AG20443 (cell line): Measurements from ENCODE around the gene CCN5.
A peak's percentile ranks its signal among the peaks of the same experiment; 100 is the strongest.
"Not testable (repeated sequence)": the region's sequence is repeated elsewhere in the genome, so short reads cannot be mapped to it uniquely, and the experiment has no call there.

Experiments
- DNase-seq: peaks from one replicate; pipeline ENCODE4 v3.0.0; 2012; ENCODE audit warnings: low spot score, mixed read lengths

Gene CCN5

GRCh38 chr20:44695295-44695673 lies 19.9 kb upstream of the CCN5 start:
- no peak for DNase-seq

- DNase-seq: no peak
These were observed 19.4 kb upstream of the CCN5 start for GRCh38 chr20:44695674-44696300.

GRCh38 chr20:44696315-44696714 lies 18.9 kb upstream of the CCN5 start:
- no peak for DNase-seq

- DNase-seq: not testable (repeated sequence)
These were observed 18.1 kb upstream of the CCN5 start for GRCh38 chr20:44697041-44697440.

GRCh38 chr20:44698351-44698750 lies 16.8 kb upstream of the CCN5 start:
- no peak for DNase-seq

GRCh38 chr20:44700306-44700705 lies 14.9 kb upstream of the CCN5 start:
- no peak for DNase-seq

- no peak for DNase-seq
These were observed 13.9 kb upstream of the CCN5 start for GRCh38 chr20:44701118-44701857.

GRCh38 chr20:44701858-44702256 lies 13.3 kb upstream of the CCN5 start:
- DNase-seq: no peak

- peak; percentile 94 for DNase-seq
These were observed 12.4 kb upstream of the CCN5 start for GRCh38 chr20:44702776-44703175.

- no peak for DNase-seq
These were observed 11.8 kb upstream of the CCN5 start for GRCh38 chr20:44703183-44703925.

GRCh38 chr20:44703956-44704488 lies 11.1 kb upstream of the CCN5 start:
- no peak for DNase-seq

GRCh38 chr20:44704551-44704971 lies 10.6 kb upstream of the CCN5 start:
- DNase-seq: peak; percentile 62

- no peak for DNase-seq
These were observed 9.6 kb upstream of the CCN5 start for GRCh38 chr20:44705364-44706094.

GRCh38 chr20:44706301-44707017 lies 8.7 kb upstream of the CCN5 start:
- peak; percentile 82 for DNase-seq

- no peak for DNase-seq
These were observed 8.1 kb upstream of the CCN5 start for GRCh38 chr20:44707018-44707579.

GRCh38 chr20:44709380-44709779 lies 5.8 kb upstream of the CCN5 start:
- no peak for DNase-seq

GRCh38 chr20:44709797-44710196 lies 5.4 kb upstream of the CCN5 start:
- no peak for DNase-seq

- no peak for DNase-seq
These were observed 3.9 kb upstream of the CCN5 start for GRCh38 chr20:44711237-44711636.

GRCh38 chr20:44714102-44714700 lies 968 bp upstream of the CCN5 start:
- DNase-seq: no peak

- no peak for DNase-seq
These were observed 535 bp downstream of the CCN5 start for GRCh38 chr20:44715499-44716308.
